RCC 7860 (cell line): ENCODE results near the gene ITPRIP.

Source experiments
- DNase-seq: peaks from one replicate; pipeline ENCODE4 v3.0.0-alpha.2; 2015; ENCODE audit warnings: low spot score
- FAIRE-seq: peaks from 2 replicates; lab custom pipeline; 2012; peaks lifted over from hg19 to GRCh38; lab: Jason Lieb, UNC

The ITPRIP gene

GRCh38 chr10:104326991-104327610, 11.2 kb downstream of the ITPRIP start:
- DNase-seq: no peak
- no peak for FAIRE-seq

DNA sequence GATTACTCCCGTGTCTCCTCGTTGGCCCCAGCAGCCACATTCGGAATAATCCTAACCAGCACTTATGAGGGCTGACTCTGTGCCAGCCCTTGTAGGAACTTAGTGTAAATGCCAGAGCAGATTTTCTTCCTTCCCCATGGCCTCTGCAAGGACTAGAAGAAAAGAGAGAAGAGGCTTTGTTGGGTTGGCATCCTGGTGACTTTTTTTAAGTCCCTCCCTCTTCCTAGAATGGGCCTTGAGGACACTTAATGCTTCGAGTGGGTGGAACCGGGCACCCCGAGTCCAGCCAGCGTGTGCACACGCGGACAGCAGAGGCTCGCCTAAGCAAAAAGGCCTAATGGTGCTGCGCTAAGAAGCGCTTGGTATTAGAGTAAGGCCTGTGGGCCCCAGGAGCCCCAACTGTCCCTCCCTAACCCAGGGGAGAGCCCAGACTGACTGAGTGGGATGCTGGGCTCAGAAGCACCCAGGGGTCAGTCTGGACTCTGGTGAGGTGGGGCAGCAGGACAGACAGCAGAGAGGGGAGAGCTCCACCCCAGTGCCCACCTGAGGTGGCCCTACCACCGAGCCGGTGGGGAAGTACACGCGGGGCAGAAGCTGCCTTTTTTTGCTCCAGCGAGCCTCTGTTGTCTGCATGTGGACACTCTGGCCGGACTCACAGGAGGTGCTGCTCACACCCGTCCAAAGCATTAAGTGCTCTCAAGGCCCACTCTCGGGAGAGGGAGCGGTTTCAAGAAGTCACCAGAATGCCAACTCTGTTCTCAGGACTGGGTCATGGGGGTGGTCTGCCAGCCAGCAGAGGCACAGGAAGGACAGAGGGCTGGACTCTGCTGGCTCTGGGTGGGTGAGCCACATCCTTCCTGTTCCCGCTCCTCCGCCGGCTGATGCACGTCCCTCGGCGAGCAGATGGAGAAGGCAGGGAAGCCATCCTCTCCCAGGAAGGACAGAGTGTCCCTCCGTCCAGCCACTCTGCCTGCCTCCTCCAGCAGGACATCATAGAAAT, 12.5 kb downstream of the ITPRIP start:
- FAIRE-seq (no peak), DNase-seq (no peak)

DNA sequence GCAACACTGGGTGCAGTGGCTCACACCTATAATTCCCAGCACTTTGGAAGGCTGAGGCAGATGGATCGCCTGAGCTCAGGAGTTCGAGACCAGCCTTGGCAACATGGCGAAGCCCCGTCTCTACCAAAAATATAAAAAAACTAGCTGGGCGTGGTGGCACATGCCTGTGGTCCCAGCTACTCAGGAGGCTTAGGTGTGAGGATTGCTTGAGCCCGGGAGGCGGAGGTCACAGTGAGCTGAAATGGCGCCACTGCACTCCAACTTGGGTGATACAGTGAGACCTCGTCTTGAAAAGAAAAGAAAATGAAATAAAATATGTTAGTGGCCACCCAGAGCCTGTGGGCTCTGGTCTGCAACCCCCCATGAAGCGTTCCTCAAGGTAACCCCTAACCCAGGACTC, 13.3 kb downstream of the ITPRIP start:
- no peak for FAIRE-seq
- no peak for DNase-seq

DNA sequence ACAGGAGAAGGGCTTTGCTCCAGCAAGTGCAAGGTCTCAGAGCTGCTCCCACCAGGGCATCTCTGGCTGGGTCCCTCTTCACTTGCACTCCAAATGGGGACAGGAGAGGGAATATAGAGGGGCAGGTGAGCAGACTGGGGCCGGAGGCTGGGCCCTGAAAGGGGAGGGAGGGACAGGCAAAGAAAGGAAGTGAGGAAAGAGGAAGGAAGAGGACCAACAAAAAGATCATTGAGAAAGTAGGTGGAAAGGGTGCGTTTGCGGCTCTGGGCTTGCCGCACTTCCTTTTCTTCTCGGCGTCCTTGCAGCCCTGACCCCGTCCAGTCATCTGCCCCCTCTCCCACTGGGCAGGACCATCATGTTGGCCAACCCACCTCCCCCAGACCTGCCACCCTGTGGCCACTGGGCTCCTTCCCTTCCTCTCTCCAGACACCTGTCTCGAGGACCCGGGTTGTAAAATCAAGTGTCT, 14.0 kb downstream of the ITPRIP start:
- FAIRE-seq (no peak), DNase-seq (no peak)

GRCh38 chr10:104323760-104324201, 14.5 kb downstream of the ITPRIP start:
- FAIRE-seq (no peak), DNase-seq (no peak)

- no peak for DNase-seq
- no peak for FAIRE-seq
Observed at GRCh38 chr10:104323085-104323484, 15.2 kb downstream of the ITPRIP start.

- FAIRE-seq (no peak), DNase-seq (no peak)
Observed at GRCh38 chr10:104322416-104322782, 15.9 kb downstream of the ITPRIP start.

DNA sequence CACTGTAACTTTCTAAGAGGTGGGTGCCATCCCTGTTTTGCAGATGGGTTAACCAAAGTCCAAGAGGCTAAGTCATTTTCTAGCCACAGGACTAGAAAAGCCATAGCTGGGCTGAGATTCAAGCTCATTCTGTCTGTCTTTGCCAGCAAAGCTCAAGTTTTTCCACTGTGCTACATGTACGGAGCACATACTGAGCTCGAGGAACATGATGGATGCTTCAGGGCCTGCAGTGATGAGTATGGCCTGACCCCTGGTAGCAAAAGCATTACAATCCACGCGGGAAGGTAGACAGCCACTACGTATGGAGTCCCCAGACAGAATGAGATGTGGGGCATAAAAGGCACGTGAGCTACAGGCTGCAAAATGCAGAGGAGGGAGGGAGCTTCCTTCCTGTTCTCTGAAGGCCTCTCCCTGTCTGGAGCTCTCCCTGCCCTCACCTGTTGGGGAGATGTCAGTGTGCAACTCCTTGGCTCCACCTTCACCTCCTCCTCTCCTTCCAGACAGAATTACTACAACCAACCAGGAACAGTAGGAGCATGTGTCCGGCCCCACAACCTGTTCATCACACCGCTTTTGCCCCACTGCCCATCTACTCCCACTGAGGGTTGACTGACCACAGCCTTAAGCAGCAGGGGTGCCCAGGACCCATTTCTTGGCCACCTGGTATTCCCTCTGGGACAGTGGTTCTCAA, 16.4 kb downstream of the ITPRIP start:
- no peak for FAIRE-seq

GRCh38 chr10:104321226-104321625, 17.0 kb downstream of the ITPRIP start:
- no peak for DNase-seq
- FAIRE-seq: no peak

More for the DNA sequence above, 16.4 kb downstream of the ITPRIP start:
- no peak for DNase-seq

- no peak for FAIRE-seq
- DNase-seq: no peak
Observed at GRCh38 chr10:104318810-104319741, 19.2 kb downstream of the ITPRIP start.

DNA sequence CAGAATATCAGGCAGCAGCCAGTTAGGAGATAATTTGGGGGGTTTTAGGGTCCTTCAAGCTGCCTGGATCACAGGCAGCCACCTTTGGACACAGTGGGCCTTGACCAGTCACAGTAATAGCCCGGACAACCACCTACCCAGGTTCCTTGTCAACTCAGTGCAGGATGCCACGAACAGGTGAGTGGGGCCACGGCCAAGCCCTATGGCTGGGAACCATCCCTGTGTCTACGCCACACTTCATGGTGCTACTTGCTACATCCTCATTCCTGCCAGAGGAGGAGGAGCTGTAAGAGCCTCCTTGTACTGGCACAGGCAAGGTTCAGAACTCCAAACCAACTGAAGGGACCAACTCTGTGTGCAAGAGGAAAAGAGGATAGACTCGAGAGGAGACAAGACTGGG, 19.9 kb downstream of the ITPRIP start:
- FAIRE-seq: no peak
- no peak for DNase-seq

GRCh38 chr10:104317726-104318299, 20.5 kb downstream of the ITPRIP start:
- DNase-seq: no peak
- no peak for FAIRE-seq

GRCh38 chr10:104317269-104317710, 21.0 kb downstream of the ITPRIP start:
- FAIRE-seq (no peak), DNase-seq (no peak)

GRCh38 chr10:104316321-104317099, 21.8 kb downstream of the ITPRIP start:
- no peak for FAIRE-seq
- DNase-seq: no peak

DNA sequence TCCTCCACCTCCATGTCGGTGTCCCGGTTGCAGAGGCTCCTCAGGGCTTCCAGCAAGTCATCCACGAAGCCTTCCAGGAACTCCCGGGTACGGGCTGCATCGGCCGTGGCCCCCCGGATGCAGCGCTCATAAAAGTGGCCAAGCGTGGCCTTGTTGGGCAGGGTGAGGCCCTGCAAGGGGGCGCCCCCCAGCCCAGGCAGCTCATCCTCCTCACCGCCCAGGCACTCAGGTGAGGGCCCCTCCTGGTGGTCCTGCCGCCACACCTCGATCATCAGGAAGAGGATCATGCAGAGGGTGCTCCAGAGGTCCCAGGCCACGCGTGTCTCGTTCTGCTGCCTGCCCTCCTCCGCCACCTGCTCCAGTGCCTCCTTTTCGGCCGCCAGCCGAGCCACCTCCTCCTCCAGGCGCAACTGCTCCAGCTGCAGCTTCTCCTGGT, 22.8 kb downstream of the ITPRIP start:
- FAIRE-seq (no peak), DNase-seq (no peak)

DNA sequence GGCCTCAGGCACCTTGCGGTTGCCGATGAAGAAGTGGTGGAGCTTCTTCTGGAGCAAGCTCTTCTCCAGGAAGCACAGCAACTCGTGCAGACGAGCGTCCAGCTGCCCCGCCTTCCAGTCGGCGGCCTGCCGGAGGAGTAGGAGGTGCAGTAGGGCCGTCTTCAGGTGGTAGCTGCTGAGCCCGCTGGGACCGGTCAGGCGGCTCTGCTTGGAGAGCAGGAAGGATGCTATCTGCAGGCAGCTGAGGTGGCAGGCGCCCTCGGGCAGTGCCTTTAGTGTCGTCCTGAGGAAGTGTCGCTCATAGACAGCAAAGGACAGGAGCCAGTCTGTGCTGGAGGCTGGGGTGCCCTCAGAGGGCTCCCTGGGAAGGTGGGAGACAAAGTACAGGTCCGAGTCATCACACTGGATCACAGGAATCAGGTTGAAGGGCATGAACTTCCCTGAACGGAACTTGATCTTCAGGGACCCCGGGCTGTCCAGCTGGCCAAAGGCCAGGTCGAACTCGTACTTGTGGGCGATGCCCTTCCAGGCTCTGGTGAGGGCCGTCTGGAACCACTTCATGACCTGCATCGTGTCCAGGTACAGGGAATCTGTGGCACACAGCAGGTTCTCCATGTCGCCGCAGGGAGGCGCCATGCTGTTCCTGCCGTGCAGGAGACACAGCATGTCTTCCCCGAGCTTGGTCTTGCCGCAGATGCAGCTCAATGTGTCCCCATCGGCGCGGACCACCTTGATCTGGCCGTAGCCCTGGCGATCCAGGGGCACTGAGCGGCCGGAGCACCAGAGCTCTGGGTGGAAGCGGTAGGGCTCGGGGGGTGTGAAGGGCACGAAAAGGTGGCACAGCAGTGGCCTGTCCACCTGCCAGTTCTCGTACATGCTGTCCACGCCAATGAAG, 23.4 kb downstream of the ITPRIP start:
- FAIRE-seq (no peak), DNase-seq (no peak)

DNA sequence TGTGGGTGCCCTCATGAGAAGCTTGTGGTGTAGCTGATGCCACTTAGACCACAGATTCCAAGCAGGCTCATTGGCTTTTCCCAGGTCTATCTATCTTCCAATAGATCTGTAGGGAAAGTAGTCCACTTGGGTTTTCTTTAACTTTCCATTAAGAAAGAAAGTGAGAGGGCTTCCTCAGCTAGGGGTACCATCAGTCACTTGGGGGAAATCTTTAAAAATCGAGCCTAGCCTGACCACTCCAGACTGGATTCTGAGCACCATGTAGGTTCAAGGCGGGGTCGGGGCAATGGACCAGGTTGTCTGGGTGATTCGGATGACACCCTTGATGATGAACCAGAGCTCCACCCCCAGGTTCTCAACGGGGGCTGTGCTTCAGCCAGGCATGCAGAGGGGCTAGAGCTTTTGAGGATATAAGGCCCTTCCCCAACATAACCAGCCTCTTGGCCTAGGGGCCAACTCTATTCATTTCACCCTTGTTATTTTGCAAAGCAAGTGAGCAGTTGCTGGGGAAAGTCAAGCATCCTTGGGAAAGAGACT, 27.0 kb downstream of the ITPRIP start:
- FAIRE-seq (no peak), DNase-seq (no peak)
